8988T (cell line): ENCODE data around the gene NOX3.

Experiments
- DNase-seq: peaks from one replicate; pipeline ENCODE4 v3.0.0; 2011

The NOX3 gene

GRCh38 chr6:155432293-155432692 lies 23.3 kb downstream of the NOX3 start:
- DNase-seq, result no peak

GRCh38 chr6:155429321-155429893 lies 26.2 kb downstream of the NOX3 start:
- no peak for DNase-seq

DNA sequence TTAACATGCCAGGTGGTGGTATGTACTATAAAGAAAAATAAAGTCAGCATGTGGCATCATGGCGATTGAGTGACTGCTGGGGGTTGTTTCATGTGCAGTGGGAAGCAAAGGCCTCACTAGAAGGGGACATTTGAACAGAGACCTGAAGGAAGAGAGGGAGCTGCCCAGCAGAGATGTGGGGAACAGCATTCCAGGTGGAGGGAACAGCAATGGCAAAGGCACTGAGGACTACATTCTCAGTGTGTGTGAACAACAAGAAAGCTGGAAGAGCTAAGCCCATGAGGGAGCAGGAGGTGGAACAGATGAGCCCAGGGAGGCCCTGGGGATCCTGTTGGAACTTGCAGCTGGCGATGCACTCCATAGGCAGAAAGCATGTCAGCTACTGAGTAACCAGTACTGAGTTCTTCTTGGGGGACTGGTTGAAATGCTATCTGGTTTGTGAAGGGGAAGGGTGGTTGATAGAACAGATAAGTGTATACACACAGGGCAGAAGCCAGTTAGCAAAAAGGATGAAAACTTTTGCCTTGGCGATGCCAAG lies 29.2 kb downstream of the NOX3 start:
- DNase-seq, result no peak

DNA sequence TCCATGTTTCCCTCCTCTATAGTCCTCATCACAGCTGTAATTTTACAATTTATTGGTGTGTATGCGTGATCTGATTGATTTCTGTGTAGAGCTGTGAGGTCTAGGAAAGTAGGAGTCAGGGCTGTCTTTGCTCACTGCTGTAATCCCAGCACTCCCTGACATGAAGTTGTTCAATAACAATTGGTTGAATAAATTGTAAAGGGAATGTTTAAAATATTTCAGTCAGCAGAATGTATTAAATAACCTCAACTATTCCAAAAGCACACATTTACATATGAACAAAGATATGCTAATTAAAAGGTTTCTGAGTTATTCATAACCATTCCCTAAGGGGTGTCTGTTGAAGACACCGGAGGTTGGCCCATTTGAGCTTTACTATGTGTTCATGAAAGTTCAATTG lies 31.5 kb downstream of the NOX3 start:
- no peak for DNase-seq

- DNase-seq, result no peak
Measured at GRCh38 chr6:155422635-155423034, 33.0 kb downstream of the NOX3 start.

- DNase-seq, result no peak
Measured at GRCh38 chr6:155420492-155420891, 35.1 kb downstream of the NOX3 start.

GRCh38 chr6:155419161-155419560 lies 36.5 kb downstream of the NOX3 start:
- no peak for DNase-seq

DNA sequence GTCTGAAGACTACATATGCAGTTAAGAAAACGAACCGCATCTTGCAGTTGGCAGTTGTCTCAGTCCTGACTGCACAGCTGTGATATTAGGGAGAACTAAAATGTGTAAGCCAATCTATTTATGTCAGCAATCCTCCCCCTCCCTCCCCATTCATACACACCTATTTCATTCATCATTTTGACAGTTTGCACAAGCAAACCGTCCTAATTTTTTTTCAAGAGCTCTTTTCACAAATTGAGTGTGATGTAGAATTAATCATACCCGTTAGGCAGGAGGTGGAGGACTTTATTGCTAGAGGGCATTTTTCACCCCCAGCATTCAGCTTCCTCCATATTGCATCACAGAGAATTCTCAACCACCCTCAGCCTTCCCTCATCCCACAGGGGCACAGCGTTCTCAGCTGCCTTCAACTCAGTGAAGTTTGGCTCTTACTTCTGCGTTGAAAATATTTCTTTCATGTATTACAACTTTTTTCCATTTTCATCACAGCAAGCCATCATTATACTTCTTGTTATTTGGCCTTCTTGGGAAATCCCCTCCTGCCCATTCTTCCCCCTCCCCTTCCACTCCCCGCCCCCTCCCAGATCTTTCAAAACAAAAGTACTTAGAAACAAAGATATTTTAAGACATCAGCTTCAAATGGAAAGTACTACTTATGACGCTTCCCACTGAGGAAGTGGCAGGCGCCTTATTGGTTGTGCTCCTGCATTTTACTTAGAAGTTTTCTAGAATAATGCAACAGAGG lies 37.5 kb downstream of the NOX3 start:
- no peak for DNase-seq

DNA sequence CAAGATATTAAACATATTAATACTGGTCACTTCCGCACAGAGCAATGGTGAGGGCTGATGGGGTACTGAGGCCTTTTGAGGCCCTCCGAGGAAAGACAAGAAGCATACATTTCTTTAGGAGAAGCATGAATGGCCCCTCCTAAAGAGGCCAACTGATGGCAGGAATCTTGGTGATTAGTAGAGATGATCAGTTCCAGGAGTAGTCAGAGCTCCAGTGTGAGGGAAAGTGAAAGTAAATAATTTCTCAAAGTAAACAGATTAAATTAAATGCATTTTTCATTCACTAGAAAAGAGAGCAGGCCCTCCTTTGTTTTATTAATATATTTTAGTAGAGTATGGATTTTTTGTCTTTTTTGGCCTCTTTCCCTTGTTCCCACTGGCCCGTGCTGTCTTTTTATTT lies 38.2 kb downstream of the NOX3 start:
- DNase-seq, result no peak

DNA sequence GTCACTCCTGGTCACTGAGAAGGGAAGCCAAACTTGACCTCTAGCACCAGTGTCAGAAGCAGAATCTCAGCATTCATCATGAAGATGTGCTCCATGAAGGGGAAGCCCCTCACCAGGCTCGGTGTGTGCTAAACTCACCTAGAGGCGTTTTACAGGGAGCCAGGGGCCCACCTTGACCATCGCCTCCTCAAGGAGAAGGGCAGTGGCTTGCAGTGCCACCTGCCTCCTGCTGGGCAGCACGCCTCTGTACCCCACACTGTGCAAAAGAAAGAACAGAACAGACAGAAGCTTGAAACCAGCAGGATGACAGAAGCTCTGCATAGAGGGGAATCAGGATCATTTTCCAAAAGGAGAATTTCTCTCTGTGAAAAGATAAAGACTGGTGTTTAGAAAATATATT lies 39.7 kb downstream of the NOX3 start:
- no peak for DNase-seq

GRCh38 chr6:155414049-155414448 lies 41.6 kb downstream of the NOX3 start:
- DNase-seq, result no peak

DNA sequence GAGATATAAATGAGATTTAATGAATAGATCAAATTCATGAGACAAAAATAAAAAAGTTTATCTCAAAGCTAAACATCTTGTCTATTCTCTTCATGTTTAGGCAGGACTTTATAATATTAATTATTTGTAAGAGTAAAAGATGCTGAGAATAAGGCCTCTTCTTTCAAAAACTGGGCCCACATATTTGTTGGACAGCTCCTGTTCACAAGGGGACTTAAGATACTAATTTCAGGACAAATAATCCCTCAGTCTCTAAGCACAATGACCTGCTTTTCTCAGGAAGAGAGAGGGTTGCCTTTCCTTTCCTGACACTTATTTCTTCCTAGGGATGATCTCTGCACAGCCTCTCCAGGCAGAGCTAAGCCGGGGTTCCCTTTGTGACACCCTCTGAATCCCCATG lies 43.3 kb downstream of the NOX3 start:
- DNase-seq, result no peak

GRCh38 chr6:155411154-155412052 lies 44.2 kb downstream of the NOX3 start:
- no peak for DNase-seq

DNA sequence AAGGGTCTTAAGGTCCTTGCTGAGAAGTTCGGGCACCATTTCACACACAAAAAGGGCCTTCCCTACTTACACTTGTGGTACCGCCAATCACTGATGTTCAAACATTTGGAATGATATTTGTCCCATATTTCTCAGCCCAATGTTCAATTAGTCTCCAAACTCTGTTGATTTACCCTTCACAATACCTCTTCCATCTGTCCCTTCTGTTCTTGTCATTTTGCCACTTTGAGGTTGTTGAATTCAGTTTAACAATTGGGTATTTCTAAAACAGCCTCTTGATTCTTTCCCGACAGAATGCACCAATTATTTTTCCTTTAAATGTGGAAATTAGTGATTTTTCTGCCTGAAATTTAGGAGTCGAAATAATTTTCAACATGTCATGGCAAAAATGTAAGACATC lies 46.2 kb downstream of the NOX3 start:
- DNase-seq, result no peak

DNA sequence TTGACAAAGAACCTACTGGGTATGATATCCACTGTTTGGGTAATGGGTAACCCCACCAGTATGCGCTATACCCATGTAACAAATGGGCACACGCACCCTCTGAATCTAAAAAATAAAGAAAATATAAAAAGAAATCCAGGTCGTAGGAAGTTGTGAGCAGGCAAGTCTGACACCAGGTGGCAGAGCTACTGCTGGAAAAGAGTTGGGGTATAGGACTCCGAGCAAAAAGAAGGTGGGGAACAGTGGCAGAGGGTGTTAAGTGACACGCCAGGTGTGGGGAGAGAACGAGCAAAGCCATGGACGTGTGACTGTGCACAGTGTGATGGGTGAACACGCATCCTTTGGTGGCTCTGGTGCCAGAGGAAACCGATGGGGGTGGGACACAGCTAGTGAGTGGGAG lies 46.7 kb downstream of the NOX3 start:
- no peak for DNase-seq

GRCh38 chr6:155408231-155408630 lies 47.4 kb downstream of the NOX3 start:
- DNase-seq, result no peak

DNA sequence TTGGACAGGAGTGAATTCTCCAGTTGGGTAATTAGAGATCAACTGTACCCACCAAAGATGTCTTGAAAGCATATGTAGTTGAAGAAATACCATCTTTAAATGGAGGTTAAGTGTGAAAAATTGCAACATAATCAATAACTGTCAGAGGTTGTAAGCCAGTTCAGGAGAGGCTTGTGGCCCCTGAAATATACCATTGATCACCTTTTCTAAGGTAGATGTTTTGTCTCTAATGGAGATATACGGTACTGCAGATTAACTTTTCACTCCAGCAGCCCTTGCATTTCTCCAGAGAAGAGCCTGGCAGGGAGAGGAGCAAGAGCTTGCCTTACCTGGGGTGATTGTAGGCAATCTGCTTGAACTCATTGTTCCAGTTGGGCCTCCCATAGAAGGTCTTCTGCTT lies 48.8 kb downstream of the NOX3 start:
- DNase-seq, result no peak

- DNase-seq, result no peak
Measured at GRCh38 chr6:155404937-155405336, 50.7 kb downstream of the NOX3 start.

DNA sequence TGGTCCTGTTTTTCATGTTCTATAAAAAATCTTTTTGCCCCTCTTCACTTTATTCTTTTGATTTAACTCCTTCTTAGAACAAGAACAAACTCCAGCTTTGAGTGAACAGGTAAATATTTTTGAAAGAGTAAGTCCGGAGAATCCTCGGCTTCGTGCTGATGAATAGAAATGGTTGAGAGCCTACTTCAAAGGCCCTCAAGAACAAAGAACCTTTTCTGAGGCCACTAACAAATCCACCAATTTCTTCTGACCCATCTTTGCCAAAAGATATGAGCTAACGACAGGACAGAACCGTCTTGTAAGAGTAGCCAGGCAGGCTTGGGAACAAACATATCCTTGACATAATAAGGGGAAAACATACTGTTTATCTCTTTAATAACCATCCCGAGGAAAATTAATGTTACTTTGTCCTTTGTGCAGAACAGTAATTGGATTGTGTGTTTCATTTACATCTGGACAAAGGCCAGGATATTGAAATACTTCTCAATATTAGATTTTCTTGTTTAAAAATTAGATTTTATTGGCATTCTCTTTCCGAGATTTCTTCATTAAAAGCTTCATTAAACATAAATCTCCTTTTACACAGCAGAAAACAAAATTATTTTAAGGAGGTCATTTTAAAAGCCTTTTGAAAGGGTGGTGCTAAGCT lies 52.9 kb downstream of the NOX3 start:
- no peak for DNase-seq

DNA sequence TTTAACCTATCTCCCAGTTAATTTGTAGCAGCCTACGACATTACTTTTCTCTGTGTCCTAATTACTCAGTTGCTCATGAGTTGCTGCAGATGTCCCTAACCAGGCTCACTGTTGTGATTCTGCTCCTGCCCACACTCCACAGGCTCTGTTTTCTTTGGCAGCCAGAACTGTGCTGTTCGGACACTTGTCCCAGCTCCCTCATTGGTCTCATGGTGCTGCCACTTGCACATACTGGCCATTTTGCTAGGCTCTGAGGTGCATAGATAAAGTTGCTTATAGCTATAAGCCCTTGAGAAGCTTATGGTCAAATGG lies 55.0 kb downstream of the NOX3 start:
- no peak for DNase-seq

DNA sequence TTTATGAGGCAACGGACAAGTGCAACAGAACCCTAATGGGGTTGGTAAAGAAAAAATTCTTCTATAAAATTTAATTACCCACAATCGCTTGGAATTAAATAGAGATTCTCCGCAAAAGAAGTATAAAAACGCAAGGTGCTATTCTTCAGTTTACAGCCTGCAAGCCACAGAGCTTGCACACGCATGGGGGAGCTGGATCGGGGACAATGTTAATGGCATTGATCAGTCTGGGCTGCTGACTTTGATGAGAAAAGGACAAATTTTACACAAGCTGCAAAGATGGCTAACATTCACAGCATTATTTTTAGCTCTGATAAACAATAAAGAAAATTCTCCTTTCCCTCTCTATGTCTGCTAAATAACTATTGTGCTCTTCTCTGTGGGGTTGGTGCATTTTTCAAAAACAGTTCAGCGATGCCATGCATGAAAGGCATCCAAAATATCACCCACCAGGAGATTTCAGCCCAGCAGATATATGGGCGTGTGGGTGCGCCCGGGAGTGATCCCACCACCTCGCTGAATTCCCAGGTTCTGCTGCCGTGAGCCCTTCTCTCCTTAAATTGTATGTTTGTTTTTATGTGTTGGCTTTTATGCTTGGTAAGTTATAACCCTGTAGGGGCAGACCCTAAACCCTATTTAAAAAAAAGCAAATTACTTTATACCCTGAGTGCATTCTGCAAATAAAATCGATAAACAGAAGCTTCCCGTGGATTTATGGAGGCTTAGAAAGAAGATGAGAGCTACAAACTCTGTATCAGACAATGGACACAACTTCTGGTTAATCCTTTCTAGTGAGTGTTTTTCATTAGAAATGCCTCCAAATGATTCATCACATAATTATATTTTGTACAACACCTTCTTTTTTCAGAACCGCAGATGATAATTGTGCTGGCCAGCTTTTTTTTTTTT lies 55.6 kb downstream of the NOX3 start:
- DNase-seq, result no peak

DNA sequence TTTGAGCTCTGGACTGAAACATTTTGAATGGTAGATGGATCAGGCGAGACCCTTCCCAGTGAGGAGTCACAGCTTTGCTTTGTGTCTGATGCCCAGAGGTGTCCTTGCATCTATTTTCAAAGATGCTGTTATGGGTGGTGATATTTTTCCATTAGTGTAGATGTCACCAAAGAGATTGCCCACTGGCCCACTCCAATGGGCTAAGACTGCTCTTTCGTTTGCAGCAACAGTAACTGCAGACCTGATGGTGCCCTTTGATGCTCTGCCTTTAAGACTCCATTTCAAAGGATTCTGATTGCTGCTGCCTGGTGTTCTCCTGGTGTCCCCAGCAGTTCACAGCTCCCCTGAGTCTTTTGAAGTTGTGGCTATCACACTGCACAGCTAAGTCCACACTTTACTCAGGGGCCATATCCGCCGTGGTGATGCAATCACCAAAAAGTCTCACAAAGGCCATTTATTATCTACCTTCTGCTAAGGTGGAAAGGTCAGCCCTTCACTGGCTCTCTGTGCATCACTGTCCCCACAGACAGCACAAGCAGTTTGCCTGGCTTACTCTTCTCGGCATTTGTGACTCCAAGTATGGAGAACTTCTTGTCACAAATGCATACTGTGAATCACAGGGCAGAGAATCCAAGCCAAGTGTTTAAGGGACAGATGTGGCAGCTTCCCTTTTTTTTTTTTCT lies 56.4 kb downstream of the NOX3 start:
- no peak for DNase-seq
